A673 (cell line): ENCODE data around the gene NECAP2. TPM values are rescaled to one million over a fixed set of nuclear protein-coding genes. Genes with fewer than 3 reads are reported as not detected.

Experiments used
- BruUV-seq: library from RNA; stranded (reverse); fragments of 400-500 nt; replicated peaks from 2 replicates; lab custom pipeline; 2021; lab: Mats Ljungman, UMichigan
- CTCF ChIA-PET: fragments of 300-600 bp; sonication (Branson Sonifier 250); formaldehyde crosslinking; loops from one replicate; lab custom pipeline; 2022; ENCODE audit warnings: antibody characterized with exemption; lab: Charles Lee
- POLR2A ChIA-PET: fragments of 300-600 bp; sonication (Branson Sonifier 250); formaldehyde crosslinking; loops from one replicate; lab custom pipeline; 2022; ENCODE audit warnings: antibody characterized with exemption; ENCODE audit not compliant: low non-redundant PET; lab: Charles Lee
- DNase-seq: peaks from one replicate; pipeline ENCODE4 v3.0.0-alpha.2; 2015; ENCODE audit warnings: low spot score
- H3K27ac ChIP-seq: fragments of 200-600 bp; sonication (generic); 2 replicates; pipeline ENCODE4 v1.5.1; 2016; ENCODE audit warnings: mixed run types, low read depth, mild to moderate bottlenecking, mixed read lengths, antibody characterized with exemption, low read length; ENCODE audit not compliant: poor library complexity, severe bottlenecking
- H3K27me3 ChIP-seq: fragments of 200-600 bp; sonication (generic); replicated peaks from 2 replicates; pipeline ENCODE4 v1.6.1; 2017; ENCODE audit warnings: mixed run types, low read depth, mild to moderate bottlenecking, mixed read lengths, antibody characterized with exemption, low read length; ENCODE audit not compliant: insufficient read depth, poor library complexity
- H3K36me3 ChIP-seq: fragments of 200-600 bp; sonication (generic); 2 replicates; pipeline ENCODE4 v1.6.1; 2016; ENCODE audit warnings: mixed run types, mild to moderate bottlenecking, mixed read lengths, antibody characterized with exemption, low read length; ENCODE audit not compliant: insufficient read depth, poor library complexity, severe bottlenecking
- H3K4me1 ChIP-seq: fragments of 200-600 bp; sonication (generic); 2 replicates; pipeline ENCODE4 v1.6.1; 2017; ENCODE audit warnings: mixed run types, mild to moderate bottlenecking, mixed read lengths, antibody characterized with exemption, low read length; ENCODE audit not compliant: insufficient read depth, poor library complexity, severe bottlenecking
- H3K4me3 ChIP-seq: fragments of 200-600 bp; sonication (generic); 2 replicates; pipeline ENCODE4 v1.5.1; 2016; ENCODE audit warnings: low read depth, mixed run types, mild to moderate bottlenecking, mixed read lengths, low read length; ENCODE audit not compliant: poor library complexity, severe bottlenecking
- H3K9me3 ChIP-seq: fragments of 200-600 bp; sonication (generic); 2 replicates; pipeline ENCODE4 v1.6.1; 2016; ENCODE audit warnings: mixed run types, low read depth, mild to moderate bottlenecking, mixed read lengths, antibody characterized with exemption, low read length; ENCODE audit not compliant: poor library complexity, severe bottlenecking
- CTCF ChIP-seq: fragments of 300-800, 200-600 bp; sonication (generic); conservative IDR thresholded peaks from 2 replicates; pipeline ENCODE4 v1.5.1; 2017; ENCODE audit warnings: low read depth, mild to moderate bottlenecking, antibody characterized with exemption, low read length, moderate library complexity, mixed read lengths
- EZH2 ChIP-seq: fragments of 200-600 bp; sonication (generic); IDR thresholded peaks from 2 replicates; pipeline ENCODE4 v1.6.1; 2017; ENCODE audit warnings: borderline replicate concordance, low read depth, mild to moderate bottlenecking, mixed read lengths, antibody characterized with exemption, low read length; ENCODE audit not compliant: poor library complexity, severe bottlenecking
- intact Hi-C: fragments of 100-400 bp; cut with micrococcal nuclease; formaldehyde crosslinking; loops from one replicate; pipeline ENCODE4 v1.10.0; 2022; ENCODE audit not compliant: unreplicated experiment
- total RNA-seq: library from RNA; stranded (reverse); gene quantifications from 2 replicates; pipeline ENCODE4 v1.2.3, GENCODE V29; 2021

Gene NECAP2
- total RNA-seq, 1 experiment from 2014 or later: 47.6 TPM

- H3K4me3 ChIP-seq: no peak overlapping the region
- CTCF ChIA-PET: no interaction called here
- peaks cover 40% of the 10 kb centered on the region for H3K36me3 ChIP-seq
- H3K27ac ChIP-seq: no peak overlapping the region
- H3K9me3 ChIP-seq: no peaks in the 10 kb centered on the region
- no peak for DNase-seq
- intact Hi-C loops: no loop called here
- TF ChIP-seq CTCF (no peak), EZH2 (no peak)
- no peaks in the 10 kb centered on the region for H3K27me3 ChIP-seq
- H3K4me1 ChIP-seq: no peaks in the 10 kb centered on the region
- POLR2A ChIA-PET: no interaction called here
- BruUV-seq: no TSS peak
These were observed 18.3 kb downstream of the NECAP2 start for GRCh38 chr1:16458831-16459230.

- intact Hi-C loops: no loop called here
- Histone ChIP-seq H3K27ac (no peak overlapping the region), H3K9me3 (no peaks in the 10 kb centered on the region), H3K4me3 (no peak overlapping the region), H3K4me1 (no peaks in the 10 kb centered on the region), H3K36me3 (peaks cover 40% of the 10 kb centered on the region), H3K27me3 (no peaks in the 10 kb centered on the region)
- DNase-seq: no peak
- TSS peak; percentile 21 for BruUV-seq
- POLR2A ChIA-PET: no interaction called here
- TF ChIP-seq CTCF (no peak), EZH2 (no peak)
- CTCF ChIA-PET: no interaction called here
These were observed 18.9 kb downstream of the NECAP2 start for GRCh38 chr1:16459352-16459925.

- no peak for DNase-seq
- Histone ChIP-seq H3K4me1 (no peaks in the 10 kb centered on the region), H3K9me3 (no peaks in the 10 kb centered on the region), H3K27me3 (no peaks in the 10 kb centered on the region), H3K27ac (no peak overlapping the region), H3K36me3 (peaks cover 28% of the 10 kb centered on the region), H3K4me3 (no peak overlapping the region)
- TF ChIP-seq EZH2 (no peak), CTCF (no peak)
- intact Hi-C loops: no loop called here
- ChIA-PET POLR2A (no interaction called here), CTCF (no interaction called here)
- BruUV-seq: no TSS peak
These were observed 21.2 kb downstream of the NECAP2 start for GRCh38 chr1:16461681-16462080.
